HG03457 (cell line): ENCODE data around the gene TMEM167B.
"Not testable (repeated sequence)": the region's sequence is repeated elsewhere in the genome, so short reads cannot be mapped to it uniquely, and the experiment has no call there.

Experiments used
- ATAC-seq: cut with Tn5 transposase; IDR thresholded peaks from one replicate; pipeline ENCODE4 v1.9.1; 2021; ENCODE audit warnings: moderate number of reproducible peaks; ENCODE audit not compliant: unreplicated experiment

Gene TMEM167B

GRCh38 chr1:109090196-109091077 is at the start of gene TMEM167B:
Gene TMEM167B (plus strand): TSS chr1:109090764. CDS start chr1:109090873, 109 bp downstream.
- ATAC-seq: peak; percentile 87

- ATAC-seq: peak; percentile 8
Observed at GRCh38 chr1:109040989-109041620, 49.5 kb upstream of the TMEM167B start.

GRCh38 chr1:109041621-109042468 is 48.7 kb upstream of the TMEM167B start, which contains the start of gene WDR47:
Gene WDR47 (minus strand): TSS chr1:109042102. CDS start chr1:109023512, 18,590 bp downstream.
- ATAC-seq: peak; percentile 94

DNA sequence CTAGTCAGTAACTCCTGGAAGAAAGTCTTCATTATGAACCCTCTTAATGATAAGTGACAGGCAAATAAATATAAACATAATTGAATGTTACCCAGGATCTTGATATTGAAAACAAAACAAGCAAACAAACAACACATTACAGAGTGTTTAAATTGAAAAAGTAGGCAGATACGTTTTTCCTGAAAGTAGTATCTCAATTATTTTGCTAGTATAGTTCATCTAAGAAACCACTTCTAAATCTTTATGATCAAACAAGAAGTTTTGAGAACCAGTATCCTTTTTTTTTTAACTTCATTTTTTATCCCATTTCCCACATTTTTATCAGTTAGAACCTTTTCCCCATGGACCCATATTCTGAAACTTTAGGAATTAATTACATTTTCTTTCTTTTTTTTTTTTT is 45.0 kb upstream of the TMEM167B start:
- ATAC-seq: no peak

GRCh38 chr1:109046671-109047070 is 43.9 kb upstream of the TMEM167B start:
- ATAC-seq: no peak

DNA sequence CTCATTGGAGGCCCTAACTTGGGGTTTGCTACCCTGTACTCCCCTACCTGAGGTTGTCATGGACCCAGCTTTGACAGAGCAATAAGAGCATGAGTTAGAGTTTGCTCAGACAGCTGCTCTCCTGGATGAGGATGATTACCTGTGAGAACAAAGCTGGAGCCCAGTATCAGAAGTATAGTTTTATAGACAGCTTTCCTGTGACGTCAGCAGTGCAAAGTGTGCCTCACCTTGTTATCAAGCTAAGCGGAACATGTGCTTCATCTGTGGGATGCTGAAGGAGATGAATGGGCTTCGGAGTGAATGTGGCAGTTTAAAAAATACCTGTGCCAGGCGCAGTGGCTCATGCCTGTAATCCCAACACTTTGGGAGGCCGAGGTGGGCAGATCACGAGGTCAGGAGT is 43.2 kb upstream of the TMEM167B start:
- ATAC-seq: no peak

DNA sequence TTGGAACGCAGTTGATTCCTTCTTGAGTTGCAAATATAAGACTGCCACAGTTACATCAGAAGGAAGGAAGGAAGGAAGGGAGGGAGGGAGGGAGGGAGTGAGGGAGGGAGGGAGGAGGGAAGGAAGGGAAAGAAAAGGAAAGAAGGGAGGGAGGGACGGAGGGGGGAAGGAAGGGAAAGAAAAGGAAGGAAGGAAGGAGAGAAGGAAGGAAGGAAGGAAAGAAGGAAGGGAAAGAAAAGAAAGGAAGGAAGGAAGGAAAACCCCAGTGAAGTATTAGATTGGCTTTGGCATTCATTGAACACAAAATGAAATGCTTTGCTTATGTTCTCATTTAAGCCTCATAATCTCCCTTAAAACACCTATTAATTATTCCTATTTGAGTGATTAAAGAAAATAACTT is 42.2 kb upstream of the TMEM167B start:
- no peak for ATAC-seq

GRCh38 chr1:109050228-109050995 is 40.2 kb upstream of the TMEM167B start:
- ATAC-seq: no peak

DNA sequence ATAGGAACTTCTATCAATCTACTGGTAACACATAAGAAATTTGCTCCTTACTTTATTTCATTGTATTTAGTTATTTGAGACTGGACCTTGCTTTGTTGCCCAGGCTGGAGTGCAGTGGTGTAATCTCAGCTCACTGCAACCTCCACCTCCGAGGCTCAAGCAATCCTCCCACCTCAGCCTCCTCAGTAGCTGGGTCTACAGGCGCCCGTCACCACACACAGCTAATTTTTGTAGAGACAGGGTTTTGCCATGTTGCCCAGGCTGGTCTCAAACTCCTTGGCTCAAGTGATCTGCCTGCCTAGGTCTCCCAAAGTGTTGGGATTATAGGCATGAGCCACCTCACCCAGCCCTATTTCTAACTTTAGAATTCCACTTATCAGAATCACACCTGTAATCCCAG is 38.4 kb upstream of the TMEM167B start:
- not testable (repeated sequence) for ATAC-seq

GRCh38 chr1:109056064-109056463 is 34.5 kb upstream of the TMEM167B start:
- no peak for ATAC-seq

- no peak for ATAC-seq
Observed at GRCh38 chr1:109059026-109059425, 31.5 kb upstream of the TMEM167B start.

DNA sequence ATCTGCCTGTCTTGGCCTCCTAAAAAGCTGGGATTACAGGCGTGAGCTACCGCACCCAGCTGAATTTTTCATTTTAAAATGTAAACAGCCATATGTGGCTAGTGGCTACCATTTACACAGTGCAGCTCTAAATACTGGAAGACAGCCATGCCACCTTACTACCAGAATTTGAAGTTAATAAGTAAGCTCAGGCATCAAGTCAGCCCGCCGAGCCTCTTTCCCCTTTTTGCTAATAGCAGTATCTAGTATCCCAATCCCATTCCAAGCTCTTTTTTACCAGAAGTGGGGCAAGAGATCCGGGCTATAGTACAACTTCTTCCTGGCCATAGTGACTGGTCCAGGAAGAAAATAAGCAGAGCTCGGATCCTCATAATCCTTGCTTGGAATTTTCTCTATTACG is 29.9 kb upstream of the TMEM167B start:
- no peak for ATAC-seq

DNA sequence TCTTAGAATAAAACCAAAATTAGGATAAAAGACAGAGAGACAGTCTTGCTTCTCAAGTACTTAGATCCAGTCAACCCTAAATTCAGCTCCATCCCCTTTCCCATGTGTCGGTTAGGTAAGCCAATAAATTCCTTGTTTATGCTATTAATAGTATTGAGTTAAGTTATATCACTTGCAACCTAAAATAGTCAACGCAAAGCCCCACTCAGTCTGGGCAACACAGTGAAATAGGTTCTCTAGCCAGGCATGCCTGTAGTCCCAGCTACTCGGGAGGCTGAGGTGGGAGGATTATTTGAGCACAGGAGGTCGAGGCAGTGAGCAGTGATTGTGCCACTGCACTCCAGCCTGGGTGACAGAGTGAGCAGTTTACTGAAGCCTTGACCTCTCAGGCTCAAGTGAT is 29.4 kb upstream of the TMEM167B start:
- no peak for ATAC-seq

DNA sequence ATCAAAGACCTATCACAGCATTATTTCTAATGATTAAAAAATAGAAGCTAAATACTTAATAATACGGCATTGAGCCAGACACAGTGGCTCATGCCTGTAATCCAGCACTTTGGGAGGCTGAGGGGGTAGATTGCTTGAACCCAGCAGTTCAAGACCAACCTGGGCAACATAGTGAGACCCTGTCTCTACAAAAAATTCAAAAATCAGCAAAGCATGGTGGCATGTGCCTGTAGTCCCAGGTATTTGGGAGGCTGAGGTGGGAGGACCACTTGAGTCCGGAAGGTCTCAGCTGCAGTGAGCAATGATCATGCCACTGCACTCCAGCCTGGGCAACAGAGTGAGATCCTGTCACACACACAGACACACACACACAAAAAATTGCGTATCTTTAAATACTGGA is 25.4 kb upstream of the TMEM167B start:
- ATAC-seq: no peak

DNA sequence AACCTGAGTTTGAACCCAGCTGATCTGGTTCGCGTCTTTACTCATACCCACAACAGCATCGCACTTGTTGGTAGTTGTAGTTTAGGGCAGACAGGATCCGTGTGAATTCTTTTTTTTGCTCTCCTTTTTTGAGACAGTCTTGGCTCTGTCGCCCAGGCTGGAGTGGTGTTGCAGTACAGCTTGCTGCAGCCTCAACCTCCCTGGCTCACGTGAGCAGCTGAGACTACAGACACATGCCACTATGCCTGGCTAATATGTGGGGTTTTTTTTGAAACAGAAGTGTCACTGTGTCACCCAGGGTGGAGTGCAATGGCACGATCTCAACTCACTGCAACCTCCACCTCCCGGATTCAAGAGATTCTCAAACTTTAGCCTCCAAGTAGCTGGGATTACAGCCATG is 22.7 kb upstream of the TMEM167B start:
- no peak for ATAC-seq

- no peak for ATAC-seq
Observed at GRCh38 chr1:109069294-109069693, 21.3 kb upstream of the TMEM167B start.

DNA sequence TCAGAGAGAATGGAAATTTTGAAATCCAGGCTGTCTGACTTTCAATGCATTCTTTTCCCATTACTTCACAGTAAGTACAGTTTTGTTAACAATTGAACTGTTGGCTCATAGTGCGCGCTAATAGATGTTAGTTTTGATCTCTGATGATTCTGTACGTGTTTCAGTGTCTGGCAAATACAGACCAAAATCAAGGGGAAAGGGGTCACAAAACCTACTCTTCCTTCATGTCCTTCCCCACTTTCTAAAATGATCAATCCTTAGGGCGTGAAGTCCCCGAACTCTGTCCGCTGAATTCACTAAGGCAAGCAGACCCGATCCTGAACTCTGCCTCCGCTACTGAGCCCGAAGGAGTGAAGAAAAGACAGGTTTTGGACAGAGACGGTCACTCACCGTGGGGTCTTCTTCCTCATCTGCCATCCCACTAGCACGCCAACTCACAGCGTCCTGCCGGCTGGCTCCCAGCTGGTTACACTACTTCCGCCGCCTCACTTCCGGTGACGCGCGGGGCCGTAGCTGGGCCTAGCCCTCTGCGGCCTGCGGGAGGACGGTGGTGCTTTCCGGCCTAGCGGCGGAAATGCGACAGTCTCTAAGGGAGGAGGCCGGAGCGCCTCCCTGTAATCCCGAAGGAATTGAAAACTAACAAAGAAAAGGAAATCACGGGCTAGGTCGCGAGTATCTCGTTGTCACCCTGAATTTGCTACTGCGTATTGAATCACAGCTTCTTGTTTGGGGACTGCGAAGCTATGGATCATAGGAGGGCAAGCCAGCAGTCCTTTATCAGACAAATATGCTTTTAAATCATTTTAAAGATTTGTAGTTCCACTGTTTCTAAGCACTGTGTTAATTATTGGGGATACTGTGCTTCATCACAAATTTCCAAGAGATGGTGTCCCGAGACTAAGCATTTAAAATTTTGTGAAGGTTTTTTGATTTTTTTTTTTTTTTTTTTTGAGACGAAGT is 14.8 kb upstream of the TMEM167B start, which contains the start of gene TAF13:
Gene TAF13, minus strand, starts transcription at position 473 of the 960 bp plus-strand sequence. Its CDS starts 56 bp downstream, at position 417.
- peak; percentile 97 for ATAC-seq

DNA sequence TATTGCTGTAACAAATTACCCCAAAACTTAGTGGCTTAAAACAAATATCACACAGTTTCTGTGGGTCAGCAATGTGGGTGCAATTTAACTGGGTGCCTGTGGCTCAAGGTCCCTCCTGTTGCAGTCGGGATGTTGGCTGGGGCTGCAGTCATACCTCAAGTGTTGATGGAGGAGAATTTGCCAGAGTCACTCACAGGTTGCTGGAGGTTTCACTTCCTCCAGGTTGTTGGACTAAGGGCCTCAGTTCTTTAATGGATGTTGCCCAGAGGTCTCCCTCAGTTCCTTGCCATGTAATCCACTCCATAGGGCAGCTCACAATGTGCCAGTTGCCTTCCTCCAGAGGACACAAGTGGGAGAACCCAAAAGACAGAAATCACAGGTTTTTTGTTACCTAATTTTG is 12.2 kb upstream of the TMEM167B start:
- no peak for ATAC-seq

DNA sequence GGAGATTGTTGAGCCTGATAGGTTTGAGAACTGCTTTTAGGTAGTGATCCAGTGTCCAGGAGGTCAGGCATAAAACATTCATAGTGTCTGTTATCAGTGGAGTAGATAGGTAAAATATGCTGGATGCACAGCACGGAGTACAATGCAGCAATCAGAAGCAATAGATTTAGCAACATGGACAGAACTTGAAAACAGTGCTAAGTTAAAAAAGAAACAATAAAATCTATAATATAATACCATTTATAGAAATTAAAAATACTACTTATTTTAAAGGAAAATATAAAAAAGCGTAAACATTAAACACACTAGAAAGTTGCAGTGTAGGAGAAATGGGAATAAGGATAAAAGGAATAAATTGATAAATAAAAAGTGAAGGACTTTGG is 11.3 kb upstream of the TMEM167B start:
- ATAC-seq: no peak
